DOHH2 (cell line): ENCODE results near the gene PLEKHN1.

Experiments
- CTCF ChIP-seq: fragments of 200-600 bp; sonication (generic); IDR thresholded peaks from one replicate; pipeline ENCODE4 v1.5.1; 2014; ENCODE audit warnings: antibody characterized with exemption, mild to moderate bottlenecking, low read depth, low read length; ENCODE audit not compliant: poor library complexity, severe bottlenecking
- EZH2phosphoT487 ChIP-seq: fragments of 200-600 bp; sonication (generic); IDR thresholded peaks from 2 replicates; pipeline ENCODE4 v1.6.1; 2017; ENCODE audit warnings: borderline replicate concordance, mild to moderate bottlenecking, antibody characterized with exemption, low read length, moderate library complexity, mixed read lengths

DNA sequence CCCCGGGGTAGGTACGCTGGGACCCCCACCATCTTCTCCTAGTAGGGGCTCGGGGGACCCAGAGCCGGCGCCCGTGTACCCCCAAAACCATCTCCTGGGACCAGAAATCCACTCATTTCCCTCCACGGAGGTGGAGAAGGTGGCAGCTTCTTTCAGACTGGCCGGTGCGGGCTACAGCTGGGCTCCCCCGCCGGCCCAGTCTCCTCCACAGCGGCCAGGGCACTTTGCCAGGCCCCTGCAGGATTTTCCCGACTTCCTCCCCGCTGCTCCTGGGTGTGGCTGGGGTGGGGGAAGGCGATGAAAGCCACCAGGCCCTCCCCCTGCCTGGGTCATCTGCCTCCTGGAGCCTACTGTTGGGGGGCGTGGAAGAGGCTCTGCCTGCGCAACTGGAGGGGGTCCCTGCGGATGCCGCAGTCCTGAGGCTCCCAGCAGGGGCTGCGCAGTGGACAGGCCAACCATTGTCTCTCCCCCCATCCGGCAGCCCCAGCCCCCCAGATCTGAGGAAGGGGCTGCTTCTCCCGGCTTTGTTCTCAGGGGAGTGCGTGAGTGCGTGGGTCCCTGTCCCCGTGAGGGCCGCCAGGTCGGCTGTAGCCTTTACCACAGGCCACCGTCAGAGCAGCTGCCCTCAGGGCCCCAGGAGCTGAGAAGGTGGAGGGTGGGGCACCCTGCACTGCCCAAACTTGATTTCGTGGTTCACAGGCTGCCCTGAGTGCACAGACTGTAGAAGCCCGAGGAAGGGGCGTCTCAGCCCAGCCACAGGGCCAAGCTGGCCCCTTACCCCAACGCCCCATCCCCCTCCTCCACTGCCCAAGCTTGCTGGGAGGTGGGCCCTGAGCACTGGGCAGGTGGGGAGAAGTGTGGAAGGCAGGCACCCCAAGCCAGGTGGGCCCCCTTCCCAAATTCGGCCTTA, 55.0 kb downstream of the PLEKHN1 start:
- TF ChIP-seq CTCF (no peak), EZH2phosphoT487 (no peak; the same call in 1 of the 2 replicates)
